Stimulated activated CD8-positive, alpha-beta memory T cell treated with anti-CD3 and anti-CD28 coated beads, Interleukin-7, amount 100 ng/mL, for 1 hour (primary cell): ENCODE data around the gene AIMP2.
"Not testable (repeated sequence)": the region's sequence is repeated elsewhere in the genome, so short reads cannot be mapped to it uniquely, and the experiment has no call there.

Experiments
- DNase-seq, 2 donors: peaks; one replicate each; pipeline ENCODE4 v3.0.0-alpha.2; 2020; ENCODE audit warnings: low read depth in 2 of 2

AIMP2 gene

DNA sequence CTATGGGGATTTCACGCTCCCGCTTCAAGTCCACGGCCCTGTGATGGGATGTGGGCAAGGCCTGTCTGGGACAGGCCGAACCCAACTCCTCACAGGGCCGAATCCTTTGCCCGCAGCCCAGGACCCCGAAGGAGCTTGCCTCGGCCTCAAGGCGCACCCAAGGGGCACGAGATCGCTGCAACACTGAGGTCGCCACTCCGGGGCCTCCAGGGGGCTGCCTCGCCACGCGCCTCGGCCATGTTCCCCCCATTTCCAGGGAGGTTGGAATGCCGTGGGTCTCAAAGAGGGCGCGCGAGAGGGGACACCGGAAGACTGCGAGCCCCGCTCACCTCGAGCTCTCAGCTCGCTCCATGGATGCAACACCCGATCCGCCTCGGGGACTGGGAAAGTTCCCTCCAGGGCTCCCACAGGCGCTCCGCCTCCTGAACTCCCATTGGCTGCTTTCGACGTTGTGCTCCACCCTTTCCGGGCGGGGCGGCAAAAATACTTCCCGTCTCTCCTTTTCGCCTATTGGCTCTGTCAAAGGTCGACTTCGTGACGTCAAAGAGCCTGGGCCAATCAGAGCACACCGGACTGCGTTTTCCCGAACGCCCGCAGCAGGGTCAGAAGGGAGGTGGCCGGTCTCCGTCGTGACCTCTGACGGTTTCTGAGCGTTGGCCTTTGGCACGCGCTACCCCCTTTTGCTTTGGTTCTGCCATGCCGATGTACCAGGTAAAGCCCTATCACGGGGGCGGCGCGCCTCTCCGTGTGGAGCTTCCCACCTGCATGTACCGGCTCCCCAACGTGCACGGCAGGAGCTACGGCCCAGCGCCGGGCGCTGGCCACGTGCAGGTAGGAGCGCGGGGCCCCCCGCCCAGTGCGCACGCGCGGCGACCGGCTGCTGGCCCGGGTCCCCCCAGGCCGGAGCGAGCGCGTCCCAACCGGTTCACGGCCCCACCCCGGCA, at the start of gene AIMP2, which contains the start of gene PMS2:
TSS of gene AIMP2 (plus strand) at position 605 of the 944 bp plus-strand sequence. CDS start at position 697, 92 bp downstream.
TSS of gene PMS2 (minus strand) at position 382 of the 944 bp plus-strand sequence. CDS start at position 352, 30 bp downstream.
- DNase-seq = peak; percentile 88 to 93

- DNase-seq = not testable (repeated sequence)
Observed at GRCh38 chr7:5963205-5963604, 45.9 kb upstream of the AIMP2 start.

DNA sequence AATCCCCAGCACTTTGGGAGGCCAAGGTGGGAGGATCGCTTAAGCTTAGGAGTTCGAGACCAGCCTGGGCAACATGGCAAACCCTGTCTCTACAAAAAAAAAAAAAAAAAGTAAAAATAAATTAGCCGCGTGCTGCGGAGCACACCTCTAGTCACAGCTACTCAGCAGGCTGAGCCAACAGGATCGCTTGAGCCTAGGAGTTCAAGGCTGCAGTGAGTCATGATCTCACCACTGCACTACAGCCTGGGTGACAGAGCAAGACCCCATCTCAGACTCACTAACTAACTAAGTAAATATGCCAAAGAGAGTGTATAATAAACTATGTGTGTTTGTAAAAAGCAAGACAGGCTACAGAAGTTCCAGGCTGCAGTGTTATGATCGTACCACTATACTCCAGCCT, 45.3 kb upstream of the AIMP2 start:
- not testable (repeated sequence) for DNase-seq

DNA sequence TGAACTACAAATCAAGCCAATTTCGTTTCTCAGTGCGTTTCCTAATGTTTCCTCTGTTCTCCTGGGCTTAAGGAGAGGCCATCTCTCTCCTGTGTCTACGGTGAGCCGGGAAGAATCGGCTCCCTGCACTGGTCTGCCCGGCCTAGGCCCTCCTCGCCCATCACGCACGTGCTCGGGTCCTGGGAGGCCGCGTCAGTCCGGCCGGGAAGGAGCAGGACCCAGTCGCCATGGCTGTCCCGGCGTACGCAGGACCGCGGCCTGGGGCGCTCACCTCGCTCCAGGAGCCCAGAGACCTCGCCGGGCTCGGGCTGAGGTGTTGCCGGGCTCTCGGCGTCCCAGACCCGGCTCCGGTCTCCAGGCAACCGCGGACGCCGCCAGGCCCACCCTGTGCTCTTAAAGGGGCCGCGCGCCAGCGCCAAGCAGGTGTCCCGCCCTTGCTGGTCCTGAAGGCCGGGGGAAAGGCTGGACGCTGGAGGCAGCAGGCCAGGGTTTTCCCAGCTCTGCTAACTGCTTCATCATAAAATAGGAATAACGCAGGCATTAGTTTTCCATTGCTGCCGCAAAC, 38.6 kb upstream of the AIMP2 start, which contains the start of gene RSPH10B:
TSS of gene RSPH10B (minus strand) at position 343 of the 565 bp plus-strand sequence. CDS start 3,573 bp downstream, outside the sequence.
- DNase-seq = not testable (repeated sequence)

GRCh38 chr7:5973580-5973979, 35.5 kb upstream of the AIMP2 start:
- not testable (repeated sequence) for DNase-seq

- not testable (repeated sequence) for DNase-seq
Observed at GRCh38 chr7:5979680-5980314, 29.3 kb upstream of the AIMP2 start.

DNA sequence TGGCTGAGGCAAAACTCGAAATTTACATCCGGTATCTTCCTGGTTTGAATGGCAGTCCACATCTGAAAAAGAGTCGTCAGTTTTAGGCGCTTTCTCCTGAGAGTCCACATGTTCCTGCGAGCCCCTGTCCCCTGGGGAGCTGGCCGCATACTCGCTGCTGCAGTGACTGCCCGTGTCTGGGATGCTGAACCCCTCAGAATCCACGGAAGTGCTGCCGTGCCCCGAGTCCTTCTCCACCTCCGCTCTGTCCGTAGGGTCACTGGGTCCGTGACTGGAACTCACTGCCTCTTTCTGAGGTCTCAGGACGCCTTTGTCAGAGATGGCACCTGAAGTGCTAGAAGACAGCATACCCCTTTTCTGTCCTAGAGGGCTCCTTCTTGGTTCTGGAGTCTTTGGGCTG, 22.0 kb upstream of the AIMP2 start:
- DNase-seq = not testable (repeated sequence)

DNA sequence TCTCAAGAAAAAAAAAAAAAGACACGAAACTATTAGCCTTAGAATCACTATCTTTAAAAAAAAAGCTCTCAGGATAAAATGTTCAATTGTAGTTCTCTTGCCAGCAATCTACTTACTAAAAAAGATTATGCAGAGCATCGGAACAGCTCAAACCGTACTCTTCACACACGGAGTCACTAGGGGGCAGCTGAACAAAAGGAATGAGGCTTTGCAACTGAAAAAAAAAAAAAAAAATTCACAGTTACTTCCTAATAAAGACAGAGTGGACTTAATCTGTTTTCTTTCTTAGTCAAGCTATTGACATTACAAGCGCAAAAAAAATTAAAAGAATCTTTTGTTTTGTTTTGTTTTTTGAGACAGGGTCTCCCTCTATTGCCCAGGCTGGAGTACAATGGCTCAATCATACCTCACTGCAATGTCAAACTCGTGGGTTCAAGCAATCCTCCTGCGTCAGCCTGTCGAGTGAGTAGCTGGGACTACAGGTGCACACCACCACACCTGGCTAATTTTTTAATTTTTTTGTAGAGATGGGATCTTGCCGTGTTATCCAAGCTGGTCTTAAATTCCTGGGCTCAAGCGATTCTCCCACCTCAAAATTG, 11.8 kb upstream of the AIMP2 start:
- peak in 1 of 2 donors; percentile 25 for DNase-seq

DNA sequence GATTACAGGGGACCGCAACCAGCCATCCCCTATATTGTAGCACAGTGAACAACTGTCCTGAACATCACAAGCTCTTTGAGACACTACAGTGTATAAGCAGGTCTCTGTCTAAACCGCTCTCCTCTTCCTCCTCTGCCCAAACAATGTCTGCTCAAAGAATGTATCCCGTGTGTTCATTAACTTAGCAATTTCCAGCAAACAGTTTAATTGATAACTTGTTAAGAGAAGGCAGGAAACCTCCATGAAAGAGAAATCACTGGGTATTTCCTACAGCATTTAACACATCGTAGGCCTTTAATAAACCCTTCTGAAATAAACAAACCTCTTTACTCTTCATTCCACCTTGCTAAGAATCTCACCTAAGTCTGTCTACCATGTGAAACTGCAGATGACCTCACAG, 1.7 kb upstream of the AIMP2 start:
- DNase-seq = no peak

GRCh38 chr7:6007835-6008590, 1.1 kb upstream of the AIMP2 start:
- DNase-seq = not testable (repeated sequence)

DNA sequence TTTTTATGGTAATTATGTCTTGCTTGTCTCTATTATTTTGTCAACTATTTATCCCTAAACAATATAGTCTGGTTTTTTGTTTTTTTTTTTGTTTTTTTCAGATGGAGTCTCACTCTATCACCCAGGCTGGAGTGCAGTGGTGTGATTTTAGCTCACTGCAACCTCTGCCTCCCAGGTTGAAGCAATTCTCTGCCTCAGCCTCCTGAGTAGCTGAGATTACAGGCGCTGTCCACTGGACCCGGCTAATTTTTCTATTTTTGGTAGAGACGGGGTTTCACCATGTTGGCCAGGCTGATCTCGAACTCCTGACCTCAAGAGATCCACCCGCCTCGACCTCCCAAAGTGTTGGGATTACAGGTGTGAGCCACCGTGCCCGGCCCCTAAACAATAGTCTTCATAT, 1.3 kb downstream of the AIMP2 start:
- DNase-seq = not testable (repeated sequence)

DNA sequence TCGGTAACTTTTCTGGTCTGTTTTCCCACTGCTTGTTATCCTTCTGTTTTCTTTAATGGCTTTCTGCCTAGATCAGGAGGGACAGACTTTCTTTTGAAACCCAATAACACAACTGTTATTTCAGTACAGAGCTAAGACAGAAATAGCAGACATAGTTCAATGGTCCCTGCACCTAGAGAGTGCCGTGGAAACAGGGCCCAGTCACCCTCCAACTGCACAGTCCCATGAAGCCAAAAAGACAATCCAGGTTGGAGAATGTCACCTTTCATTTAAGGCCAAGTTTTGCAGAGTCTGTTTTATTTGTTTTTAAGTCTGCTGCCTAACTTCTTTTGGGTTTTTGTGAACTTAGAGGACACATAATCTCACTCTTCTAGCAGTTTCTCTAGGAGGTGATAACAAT, 2.5 kb downstream of the AIMP2 start:
- no peak for DNase-seq

DNA sequence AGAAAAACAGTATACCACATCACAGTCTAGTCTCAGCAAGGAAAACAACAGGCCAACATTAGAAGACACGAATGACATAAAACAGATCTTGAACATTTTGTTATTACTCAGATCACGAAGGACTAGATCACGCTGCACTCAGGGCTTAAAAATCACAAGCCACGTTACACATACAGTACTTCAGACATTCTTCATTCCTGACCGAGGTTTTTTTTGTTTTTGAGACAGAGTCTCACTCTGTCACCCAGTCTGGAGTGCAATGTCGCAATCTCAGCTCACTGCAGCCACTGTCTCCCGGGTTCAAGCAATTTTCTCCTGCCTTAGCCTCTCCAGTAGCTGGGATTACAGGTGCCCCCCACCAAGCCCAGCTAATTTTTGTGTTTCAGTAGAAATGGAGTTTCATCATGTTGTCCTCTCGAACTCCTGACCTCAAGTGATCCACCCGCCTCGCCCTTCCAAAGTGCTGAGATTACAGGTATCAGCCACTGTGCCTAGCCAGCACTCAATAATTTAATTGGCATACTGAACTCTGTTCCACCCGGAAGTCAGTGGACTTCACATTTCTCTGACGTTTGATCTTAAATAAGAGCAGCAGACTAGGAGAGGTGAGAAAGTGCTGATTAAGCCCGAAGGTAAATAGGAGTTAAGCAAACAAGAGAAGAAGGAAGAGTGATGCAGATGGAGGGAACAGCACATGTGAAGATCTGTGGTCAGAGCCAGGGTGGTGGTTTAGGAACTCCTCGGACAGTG, 3.5 kb downstream of the AIMP2 start:
- no peak for DNase-seq

GRCh38 chr7:6015917-6016652, 7.0 kb downstream of the AIMP2 start:
- no peak for DNase-seq

DNA sequence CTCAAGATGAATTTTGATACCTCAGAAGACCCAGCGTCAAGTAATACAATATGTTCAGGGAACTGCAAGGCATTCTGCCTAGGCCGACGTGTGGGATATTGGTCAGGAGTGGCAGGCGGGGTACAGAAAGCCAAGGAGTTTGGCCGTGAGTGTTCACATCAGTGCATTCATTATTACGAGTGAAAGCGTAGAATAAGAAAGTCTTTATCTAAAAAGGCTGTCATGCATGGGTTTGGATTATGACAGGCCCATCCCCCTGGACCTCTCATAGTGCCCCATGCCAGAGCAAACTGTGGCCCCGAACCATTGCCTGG, 7.5 kb downstream of the AIMP2 start:
- no peak for DNase-seq

DNA sequence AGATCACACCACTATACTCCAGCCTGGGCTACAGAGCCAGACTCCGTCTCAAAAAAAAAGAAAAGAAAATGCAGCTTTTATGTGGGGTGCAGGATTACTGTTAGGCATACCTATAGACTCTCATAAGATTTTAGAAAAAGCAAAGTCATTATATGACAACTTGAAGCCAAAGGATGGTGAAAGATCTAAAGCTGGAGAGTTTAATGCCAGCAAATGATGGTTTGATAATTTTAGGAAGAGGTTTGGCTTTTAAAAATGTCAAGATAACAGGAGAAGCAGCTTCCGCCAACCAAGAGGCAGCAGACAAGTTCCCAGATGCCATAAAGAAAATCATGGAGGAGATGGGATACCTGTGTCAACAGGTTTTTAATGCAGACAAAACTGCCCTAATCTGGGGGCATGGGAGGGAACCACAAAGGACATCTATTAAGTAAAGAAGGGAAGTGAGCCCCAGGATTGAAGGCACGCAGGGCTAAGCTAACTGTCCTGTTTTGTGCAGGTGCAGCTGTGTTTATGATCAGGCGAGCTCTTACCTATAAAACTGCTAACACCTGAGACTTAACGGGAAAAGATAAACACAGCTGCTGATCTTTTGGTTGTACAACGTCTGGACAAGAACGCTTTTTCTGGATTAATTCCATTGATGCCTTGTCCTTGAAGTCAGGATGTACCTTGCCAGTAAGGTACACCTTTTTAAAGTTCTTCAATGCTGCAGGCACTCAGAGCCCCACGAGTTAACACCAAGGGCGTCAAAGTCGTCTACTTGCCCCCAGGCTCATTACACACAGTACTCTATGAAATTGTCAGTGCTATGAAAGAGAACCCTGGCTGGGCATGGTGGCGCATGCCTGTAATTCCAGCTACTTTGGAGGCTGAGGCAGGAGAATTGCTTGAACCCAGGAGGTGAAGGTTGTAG, 11.6 kb downstream of the AIMP2 start:
- DNase-seq = no peak

DNA sequence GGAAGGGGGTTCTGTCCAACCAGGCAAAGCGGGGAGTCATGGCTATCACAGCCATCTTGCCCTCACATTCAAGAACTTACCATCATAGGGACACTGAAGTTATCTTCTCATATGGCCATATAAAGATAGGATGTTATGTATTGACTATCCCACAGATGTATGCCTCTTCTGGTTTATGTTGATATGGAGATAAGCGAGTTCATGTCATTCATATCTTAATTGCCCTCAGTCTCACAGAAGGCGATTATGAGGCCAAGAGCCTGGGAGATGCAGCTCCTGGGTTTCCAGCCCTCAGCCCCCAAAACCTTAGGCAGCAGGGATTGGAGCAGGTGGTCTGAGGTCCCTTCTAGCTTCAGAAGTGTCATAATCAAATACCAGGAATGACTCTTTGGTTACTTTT, 13.6 kb downstream of the AIMP2 start:
- no peak for DNase-seq

DNA sequence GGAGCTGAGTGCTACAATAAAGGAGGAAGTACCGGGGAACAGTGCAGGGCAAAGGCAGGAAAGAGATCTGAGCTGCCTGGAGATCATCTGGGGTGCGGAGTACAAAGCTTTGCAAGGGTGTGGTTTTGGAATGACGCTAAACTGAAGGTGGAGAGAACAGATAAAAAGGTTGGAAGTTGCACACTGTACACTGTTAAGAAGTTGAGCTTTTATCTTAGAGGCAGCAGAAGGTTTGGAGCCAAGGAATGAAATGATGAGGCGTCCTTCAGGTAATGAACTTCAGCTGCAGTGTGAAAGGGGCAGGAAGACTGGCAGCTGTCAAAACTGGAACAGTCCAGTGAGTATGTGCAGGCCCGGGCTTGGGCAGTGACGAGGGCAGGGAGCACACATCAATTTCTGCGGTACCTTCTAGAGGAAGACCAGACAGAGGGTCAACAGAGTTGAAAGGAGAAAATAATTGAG, 14.9 kb downstream of the AIMP2 start:
- no peak for DNase-seq
